GM23338 (cell line): ENCODE results near the gene TECTB.

Source experiments
- CREB1 ChIP-seq: fragments of 250-450 bp; sonication (Bioruptor Pico); IDR thresholded peaks from 2 replicates; pipeline ENCODE4 v1.5.0; 2020; ENCODE audit warnings: low read depth, mild to moderate bottlenecking, moderate library complexity
- CTCF ChIP-seq, 2 experiments: fragments of 200-600 bp in 1 of 2; sonication (generic) in 1 of 2; conservative IDR thresholded peaks; 2 replicates each; pipeline versions ENCODE4 v1.5.1 to v1.6.1; 2016 to 2017; ENCODE audit warnings: antibody characterized with exemption in 2 of 2, low read depth in 2 of 2, mild to moderate bottlenecking in 2 of 2, moderate library complexity in 1 of 2
- ETS1 ChIP-seq: IDR thresholded peaks from 2 replicates; pipeline ENCODE4 v1.6.1; 2016; ENCODE audit warnings: antibody characterized with exemption
- EZH2 ChIP-seq: fragments of 200-600 bp; sonication (generic); IDR thresholded peaks from one replicate; pipeline ENCODE4 v1.8.0; 2017; ENCODE audit warnings: antibody characterized with exemption, mild to moderate bottlenecking, low read depth; ENCODE audit not compliant: unreplicated experiment
- EZH2phosphoT487 ChIP-seq: fragments of 200-600 bp; sonication (generic); IDR thresholded peaks from one replicate; pipeline ENCODE4 v1.8.1; 2018; ENCODE audit warnings: antibody characterized with exemption; ENCODE audit not compliant: unreplicated experiment
- JUNB ChIP-seq: IDR thresholded peaks from one replicate; pipeline ENCODE4 v1.6.1; 2016; ENCODE audit warnings: antibody characterized with exemption; ENCODE audit not compliant: unreplicated experiment
- NANOG ChIP-seq: IDR thresholded peaks from 2 replicates; pipeline ENCODE4 v1.6.1; 2016; ENCODE audit warnings: antibody characterized with exemption, borderline replicate concordance
- POLR2AphosphoS5 ChIP-seq: IDR thresholded peaks from 2 replicates; pipeline ENCODE4 v1.6.1; 2016; ENCODE audit warnings: antibody characterized with exemption, low read depth
- STAT1 ChIP-seq: IDR thresholded peaks from one replicate; pipeline ENCODE4 v1.6.1; 2016; ENCODE audit warnings: antibody characterized with exemption; ENCODE audit not compliant: unreplicated experiment
- ZNF462 ChIP-seq: fragments of 250-450 bp; sonication (Bioruptor Pico); IDR thresholded peaks from 2 replicates; pipeline ENCODE4 v1.5.0; 2020; ENCODE audit warnings: mild to moderate bottlenecking, moderate library complexity
- TF ChIP-seq, protein P1 (sequence below): IDR thresholded peaks from one replicate; pipeline ENCODE4 v1.6.1; 2018; ENCODE audit warnings: antibody characterized with exemption; ENCODE audit not compliant: unreplicated experiment

DNA sequence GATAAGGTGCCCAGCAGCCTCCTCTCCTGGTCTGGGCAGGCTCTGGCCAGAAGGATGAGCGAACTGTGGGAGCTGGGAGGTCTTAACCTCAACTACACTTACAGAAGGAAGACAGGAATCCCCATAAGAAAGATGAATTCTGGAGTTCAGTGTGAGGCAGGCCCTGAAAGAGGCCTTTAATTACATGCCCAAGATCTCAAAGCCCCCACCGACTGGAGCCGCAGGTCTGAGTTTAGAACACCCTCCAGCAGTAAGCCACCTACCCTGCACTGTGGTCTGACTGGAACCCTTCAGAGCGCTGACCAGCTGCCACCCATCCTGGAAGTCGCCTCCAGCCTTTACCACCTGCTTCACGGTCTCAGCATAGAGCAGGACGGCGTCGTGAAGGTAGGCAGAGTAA lies 62.5 kb downstream of the TECTB start:
- TF ChIP-seq CTCF (conservative IDR thresholded peaks at IDR 0.05; ENCODE audit: low read depth in 2 of 2) (no peak), POLR2AphosphoS5 (no peak), STAT1 (no peak), EZH2 (no peak), EZH2phosphoT487 (no peak), CREB1 (no peak), ETS1 (no peak), JUNB (no peak), NANOG (no peak), ZNF462 (CRISPR knock-in tag) (no peak)
- TF ChIP-seq, protein P1, sequence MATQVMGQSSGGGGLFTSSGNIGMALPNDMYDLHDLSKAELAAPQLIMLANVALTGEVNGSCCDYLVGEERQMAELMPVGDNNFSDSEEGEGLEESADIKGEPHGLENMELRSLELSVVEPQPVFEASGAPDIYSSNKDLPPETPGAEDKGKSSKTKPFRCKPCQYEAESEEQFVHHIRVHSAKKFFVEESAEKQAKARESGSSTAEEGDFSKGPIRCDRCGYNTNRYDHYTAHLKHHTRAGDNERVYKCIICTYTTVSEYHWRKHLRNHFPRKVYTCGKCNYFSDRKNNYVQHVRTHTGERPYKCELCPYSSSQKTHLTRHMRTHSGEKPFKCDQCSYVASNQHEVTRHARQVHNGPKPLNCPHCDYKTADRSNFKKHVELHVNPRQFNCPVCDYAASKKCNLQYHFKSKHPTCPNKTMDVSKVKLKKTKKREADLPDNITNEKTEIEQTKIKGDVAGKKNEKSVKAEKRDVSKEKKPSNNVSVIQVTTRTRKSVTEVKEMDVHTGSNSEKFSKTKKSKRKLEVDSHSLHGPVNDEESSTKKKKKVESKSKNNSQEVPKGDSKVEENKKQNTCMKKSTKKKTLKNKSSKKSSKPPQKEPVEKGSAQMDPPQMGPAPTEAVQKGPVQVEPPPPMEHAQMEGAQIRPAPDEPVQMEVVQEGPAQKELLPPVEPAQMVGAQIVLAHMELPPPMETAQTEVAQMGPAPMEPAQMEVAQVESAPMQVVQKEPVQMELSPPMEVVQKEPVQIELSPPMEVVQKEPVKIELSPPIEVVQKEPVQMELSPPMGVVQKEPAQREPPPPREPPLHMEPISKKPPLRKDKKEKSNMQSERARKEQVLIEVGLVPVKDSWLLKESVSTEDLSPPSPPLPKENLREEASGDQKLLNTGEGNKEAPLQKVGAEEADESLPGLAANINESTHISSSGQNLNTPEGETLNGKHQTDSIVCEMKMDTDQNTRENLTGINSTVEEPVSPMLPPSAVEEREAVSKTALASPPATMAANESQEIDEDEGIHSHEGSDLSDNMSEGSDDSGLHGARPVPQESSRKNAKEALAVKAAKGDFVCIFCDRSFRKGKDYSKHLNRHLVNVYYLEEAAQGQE: no peak
